ENCODE measurements around the gene PLEKHA1. TPM values are rescaled to one million over a fixed set of nuclear protein-coding genes. Genes with fewer than 3 reads are reported as not detected.

PLEKHA1 gene
- total and polyA plus RNA-seq, 2 of the 13 experiments (the other 11 are each of a cell fraction or from before 2014, with no cell fraction given), result 32.2 to 53.3 TPM

DNA sequence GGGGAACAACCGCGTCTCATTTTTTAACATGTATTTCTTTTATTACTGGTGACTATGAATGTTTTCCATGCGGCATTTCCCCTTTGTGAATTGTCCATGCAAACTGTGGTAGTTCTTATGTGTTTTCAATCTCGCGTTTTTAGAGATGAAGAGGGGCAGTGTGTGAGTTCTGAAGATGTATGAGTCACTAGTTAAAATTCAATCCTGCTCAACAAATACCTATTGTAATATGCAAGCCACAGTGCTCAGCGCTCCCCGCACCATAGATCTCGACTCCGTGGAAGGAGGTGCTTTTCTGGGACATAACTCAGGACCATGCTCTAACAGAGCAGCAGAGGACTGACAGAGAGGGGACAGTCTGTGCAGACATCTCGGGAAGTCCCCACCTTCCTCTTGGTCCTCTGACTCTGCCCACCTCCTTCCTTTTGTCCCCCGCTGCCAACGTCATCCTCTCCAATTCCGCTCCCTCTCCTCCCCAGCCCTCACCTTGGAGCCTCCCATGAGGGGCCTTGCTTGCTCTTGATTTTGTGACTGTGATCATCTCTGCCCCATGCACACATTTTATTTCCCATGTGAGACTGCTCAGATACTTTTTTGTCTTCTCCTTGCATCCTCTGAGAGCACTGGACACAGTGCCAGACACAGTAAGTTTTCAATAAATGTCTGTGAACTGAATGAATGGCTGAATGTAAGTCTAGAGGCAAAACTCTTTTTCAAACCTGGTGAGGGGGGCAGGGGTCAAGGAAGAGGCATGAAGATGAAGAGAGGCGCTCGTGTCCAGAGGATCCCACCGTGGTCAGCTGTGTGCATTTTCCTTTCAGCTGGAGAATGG is 42.7 kb upstream of the PLEKHA1 start (continued):
- TF ChIP-seq BCLAF1 (IDR thresholded peaks at IDR 0.05) (no peak), ZNF207 (IDR thresholded peaks at IDR 0.05; ENCODE audit: borderline replicate concordance) (no peak), NONO (IDR thresholded peaks at IDR 0.05) (no peak), NONO (CRISPR knock-in tag; conservative IDR thresholded peaks at IDR 0.05) (0 out of 2 replicates have a peak, but pooled peaks have one; percentile 44), ZMAT3 (CRISPR knock-in tag; conservative IDR thresholded peaks at IDR 0.05) (peak; percentile 46; the same call in 1 of the 2 replicates), PRDM4 (CRISPR knock-in tag; IDR thresholded peaks at IDR 0.05; ENCODE audit: borderline replicate concordance) (no peak), HMGA1 (CRISPR knock-in tag; conservative IDR thresholded peaks at IDR 0.05) (no peak), ZNF205 (CRISPR knock-in tag; IDR thresholded peaks at IDR 0.05) (peak; percentile 76; the same call in 1 of the 2 replicates), SETDB1 (CRISPR knock-in tag; IDR thresholded peaks at IDR 0.05; ENCODE audit: borderline replicate concordance) (no peak), WIZ (CRISPR knock-in tag; IDR thresholded peaks at IDR 0.05) (no peak), XBP1 (CRISPR knock-in tag; IDR thresholded peaks at IDR 0.05) (no peak), ZNF10 (CRISPR knock-in tag; IDR thresholded peaks at IDR 0.05; ENCODE audit: borderline replicate concordance, low read depth) (no peak)
- TF ChIP-seq, protein P1, sequence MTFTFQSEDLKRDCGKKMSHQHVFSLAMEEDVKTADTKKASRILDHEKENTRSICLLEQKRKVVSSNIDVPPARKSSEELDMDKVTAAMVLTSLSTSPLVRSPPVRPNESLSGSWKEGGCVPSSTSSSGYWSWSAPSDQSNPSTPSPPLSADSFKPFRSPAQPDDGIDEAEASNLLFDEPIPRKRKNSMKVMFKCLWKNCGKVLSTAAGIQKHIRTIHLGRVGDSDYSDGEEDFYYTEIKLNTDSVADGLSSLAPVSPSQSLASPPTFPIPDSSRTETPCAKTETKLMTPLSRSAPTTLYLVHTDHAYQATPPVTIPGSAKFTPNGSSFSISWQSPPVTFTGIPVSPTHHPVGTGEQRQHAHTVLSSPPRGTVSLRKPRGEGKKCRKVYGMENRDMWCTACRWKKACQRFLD (CRISPR knock-in tag; IDR thresholded peaks at IDR 0.05; ENCODE audit: borderline replicate concordance), result no peak
- TF ChIP-seq, protein P2, sequence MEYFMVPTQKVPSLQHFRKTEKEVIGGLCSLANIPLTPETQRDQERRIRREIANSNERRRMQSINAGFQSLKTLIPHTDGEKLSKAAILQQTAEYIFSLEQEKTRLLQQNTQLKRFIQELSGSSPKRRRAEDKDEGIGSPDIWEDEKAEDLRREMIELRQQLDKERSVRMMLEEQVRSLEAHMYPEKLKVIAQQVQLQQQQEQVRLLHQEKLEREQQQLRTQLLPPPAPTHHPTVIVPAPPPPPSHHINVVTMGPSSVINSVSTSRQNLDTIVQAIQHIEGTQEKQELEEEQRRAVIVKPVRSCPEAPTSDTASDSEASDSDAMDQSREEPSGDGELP (IDR thresholded peaks at IDR 0.05; ENCODE audit: borderline replicate concordance, low read depth), result 0 out of 2 replicates have a peak, but pooled peaks have one; percentile 20
- TF ChIP-seq, protein P3, sequence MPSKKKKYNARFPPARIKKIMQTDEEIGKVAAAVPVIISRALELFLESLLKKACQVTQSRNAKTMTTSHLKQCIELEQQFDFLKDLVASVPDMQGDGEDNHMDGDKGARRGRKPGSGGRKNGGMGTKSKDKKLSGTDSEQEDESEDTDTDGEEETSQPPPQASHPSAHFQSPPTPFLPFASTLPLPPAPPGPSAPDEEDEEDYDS (CRISPR knock-in tag; IDR thresholded peaks at IDR 0.05), result peak; percentile 97
- TF ChIP-seq, protein P4, sequence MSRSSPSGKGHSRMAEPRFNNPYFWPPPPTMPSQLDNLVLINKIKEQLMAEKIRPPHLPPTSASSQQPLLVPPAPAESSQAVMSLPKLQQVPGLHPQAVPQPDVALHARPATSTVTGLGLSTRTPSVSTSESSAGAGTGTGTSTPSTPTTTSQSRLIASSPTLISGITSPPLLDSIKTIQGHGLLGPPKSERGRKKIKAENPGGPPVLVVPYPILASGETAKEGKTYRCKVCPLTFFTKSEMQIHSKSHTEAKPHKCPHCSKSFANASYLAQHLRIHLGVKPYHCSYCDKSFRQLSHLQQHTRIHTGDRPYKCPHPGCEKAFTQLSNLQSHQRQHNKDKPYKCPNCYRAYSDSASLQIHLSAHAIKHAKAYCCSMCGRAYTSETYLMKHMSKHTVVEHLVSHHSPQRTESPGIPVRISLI (CRISPR knock-in tag; IDR thresholded peaks at IDR 0.05; ENCODE audit: borderline replicate concordance), result no peak
- TF ChIP-seq, protein P5, sequence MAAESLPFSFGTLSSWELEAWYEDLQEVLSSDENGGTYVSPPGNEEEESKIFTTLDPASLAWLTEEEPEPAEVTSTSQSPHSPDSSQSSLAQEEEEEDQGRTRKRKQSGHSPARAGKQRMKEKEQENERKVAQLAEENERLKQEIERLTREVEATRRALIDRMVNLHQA (CRISPR knock-in tag; IDR thresholded peaks at IDR 0.05), result no peak
- TF ChIP-seq, protein P6, sequence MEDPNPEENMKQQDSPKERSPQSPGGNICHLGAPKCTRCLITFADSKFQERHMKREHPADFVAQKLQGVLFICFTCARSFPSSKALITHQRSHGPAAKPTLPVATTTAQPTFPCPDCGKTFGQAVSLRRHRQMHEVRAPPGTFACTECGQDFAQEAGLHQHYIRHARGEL (CRISPR knock-in tag; IDR thresholded peaks at IDR 0.05), result no peak
